ENCODE data around the gene MYOZ2.

- TF ChIP-seq CTCF (IDR thresholded peaks at IDR 0.05; ENCODE audit: insufficient read depth, low read length, poor library complexity, severe bottlenecking): no peak
- TF ChIP-seq EZH2phosphoT487 (conservative IDR thresholded peaks at IDR 0.05; ENCODE audit: low read length): no peak
These were observed 69.3 kb downstream of the MYOZ2 start for GRCh38 chr4:119204916-119205315.

Data from SU-DHL-6 (cell line).